ENCODE results near the gene SLC15A4.

DNA sequence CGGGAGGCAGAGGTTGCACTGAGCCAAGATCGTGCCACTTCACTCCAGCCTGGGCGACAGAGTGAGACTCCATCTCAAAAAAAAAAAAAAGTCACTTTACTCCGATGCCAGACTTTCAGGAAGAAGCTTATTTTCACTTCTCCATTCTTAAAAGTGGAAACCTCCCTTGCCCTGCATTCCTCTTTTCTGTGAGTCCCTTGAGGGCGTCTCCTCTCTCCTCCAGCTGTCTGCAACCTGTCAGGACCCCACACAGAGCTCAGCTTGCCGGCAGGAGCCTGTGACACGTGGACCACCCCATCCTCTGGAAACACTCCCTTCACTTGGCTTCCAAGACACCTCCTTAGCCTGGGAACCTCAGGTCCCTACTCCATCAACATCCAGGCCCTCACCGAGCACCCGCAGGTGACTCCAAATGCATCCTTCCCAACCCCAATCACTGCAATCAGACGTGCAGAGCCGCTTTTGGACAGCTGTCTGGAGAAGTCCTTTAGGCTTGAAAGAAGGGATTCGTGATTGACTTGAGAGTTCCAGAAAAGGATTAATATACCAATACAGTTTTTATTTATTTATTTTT, 34.3 kb downstream of the SLC15A4 start:
- TF ChIP-seq, protein P1, sequence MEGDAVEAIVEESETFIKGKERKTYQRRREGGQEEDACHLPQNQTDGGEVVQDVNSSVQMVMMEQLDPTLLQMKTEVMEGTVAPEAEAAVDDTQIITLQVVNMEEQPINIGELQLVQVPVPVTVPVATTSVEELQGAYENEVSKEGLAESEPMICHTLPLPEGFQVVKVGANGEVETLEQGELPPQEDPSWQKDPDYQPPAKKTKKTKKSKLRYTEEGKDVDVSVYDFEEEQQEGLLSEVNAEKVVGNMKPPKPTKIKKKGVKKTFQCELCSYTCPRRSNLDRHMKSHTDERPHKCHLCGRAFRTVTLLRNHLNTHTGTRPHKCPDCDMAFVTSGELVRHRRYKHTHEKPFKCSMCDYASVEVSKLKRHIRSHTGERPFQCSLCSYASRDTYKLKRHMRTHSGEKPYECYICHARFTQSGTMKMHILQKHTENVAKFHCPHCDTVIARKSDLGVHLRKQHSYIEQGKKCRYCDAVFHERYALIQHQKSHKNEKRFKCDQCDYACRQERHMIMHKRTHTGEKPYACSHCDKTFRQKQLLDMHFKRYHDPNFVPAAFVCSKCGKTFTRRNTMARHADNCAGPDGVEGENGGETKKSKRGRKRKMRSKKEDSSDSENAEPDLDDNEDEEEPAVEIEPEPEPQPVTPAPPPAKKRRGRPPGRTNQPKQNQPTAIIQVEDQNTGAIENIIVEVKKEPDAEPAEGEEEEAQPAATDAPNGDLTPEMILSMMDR (IDR thresholded peaks at IDR 0.05), result no peak
- no peak for TF ChIP-seq POLR2A (IDR thresholded peaks at IDR 0.05)

Measured in Peyer's patch (tissue), 4 donors.